GM12865 (cell line): ENCODE data around the gene KRTAP26-1.

Source experiments
- DNase-seq: peaks from one replicate; pipeline ENCODE4 v3.0.0; 2010; ENCODE audit warnings: low read depth
- H3K4me3 ChIP-seq: 2 replicates; pipeline ENCODE4 v1.5.1; 2011; ENCODE audit warnings: mild to moderate bottlenecking, low read depth, low read length, control low read depth
- TF ChIP-seq, protein P1 (sequence below): IDR thresholded peaks from 2 replicates; pipeline ENCODE4 v1.5.1; 2011; ENCODE audit warnings: low read length, control low read depth, low read depth, inconsistent platforms; ENCODE audit not compliant: insufficient read depth; ENCODE audit errors: missing control alignments

The KRTAP26-1 gene

DNA sequence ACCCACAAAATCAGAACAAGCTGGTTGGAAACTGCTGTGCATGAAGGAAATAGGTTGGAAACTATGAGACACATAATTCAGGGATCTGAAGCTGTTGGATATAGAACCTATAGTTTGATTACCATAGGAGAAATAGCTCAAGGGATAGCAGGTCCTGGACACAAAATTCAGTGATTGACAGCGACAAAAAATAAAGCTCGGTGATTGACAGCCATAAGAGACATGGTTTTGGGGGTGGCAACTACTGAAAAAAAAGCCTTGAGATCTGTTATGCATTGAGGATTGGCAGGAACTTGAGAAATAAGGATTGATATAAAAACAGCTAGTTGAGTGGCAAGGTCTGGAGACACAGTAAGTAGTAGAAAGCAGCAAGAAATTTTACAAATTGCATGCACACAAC lies 30.9 kb downstream of the KRTAP26-1 start, which contains the start of gene KRTAP25-1:
Gene KRTAP25-1 (minus strand): TSS at position 300 of the 400 bp plus-strand sequence. CDS start 24 bp downstream, at position 276.
- H3K4me3 ChIP-seq: no peak within 1 kb of the TSS
- TF ChIP-seq, protein P1, sequence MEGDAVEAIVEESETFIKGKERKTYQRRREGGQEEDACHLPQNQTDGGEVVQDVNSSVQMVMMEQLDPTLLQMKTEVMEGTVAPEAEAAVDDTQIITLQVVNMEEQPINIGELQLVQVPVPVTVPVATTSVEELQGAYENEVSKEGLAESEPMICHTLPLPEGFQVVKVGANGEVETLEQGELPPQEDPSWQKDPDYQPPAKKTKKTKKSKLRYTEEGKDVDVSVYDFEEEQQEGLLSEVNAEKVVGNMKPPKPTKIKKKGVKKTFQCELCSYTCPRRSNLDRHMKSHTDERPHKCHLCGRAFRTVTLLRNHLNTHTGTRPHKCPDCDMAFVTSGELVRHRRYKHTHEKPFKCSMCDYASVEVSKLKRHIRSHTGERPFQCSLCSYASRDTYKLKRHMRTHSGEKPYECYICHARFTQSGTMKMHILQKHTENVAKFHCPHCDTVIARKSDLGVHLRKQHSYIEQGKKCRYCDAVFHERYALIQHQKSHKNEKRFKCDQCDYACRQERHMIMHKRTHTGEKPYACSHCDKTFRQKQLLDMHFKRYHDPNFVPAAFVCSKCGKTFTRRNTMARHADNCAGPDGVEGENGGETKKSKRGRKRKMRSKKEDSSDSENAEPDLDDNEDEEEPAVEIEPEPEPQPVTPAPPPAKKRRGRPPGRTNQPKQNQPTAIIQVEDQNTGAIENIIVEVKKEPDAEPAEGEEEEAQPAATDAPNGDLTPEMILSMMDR: no peak
- no peak for DNase-seq

DNA sequence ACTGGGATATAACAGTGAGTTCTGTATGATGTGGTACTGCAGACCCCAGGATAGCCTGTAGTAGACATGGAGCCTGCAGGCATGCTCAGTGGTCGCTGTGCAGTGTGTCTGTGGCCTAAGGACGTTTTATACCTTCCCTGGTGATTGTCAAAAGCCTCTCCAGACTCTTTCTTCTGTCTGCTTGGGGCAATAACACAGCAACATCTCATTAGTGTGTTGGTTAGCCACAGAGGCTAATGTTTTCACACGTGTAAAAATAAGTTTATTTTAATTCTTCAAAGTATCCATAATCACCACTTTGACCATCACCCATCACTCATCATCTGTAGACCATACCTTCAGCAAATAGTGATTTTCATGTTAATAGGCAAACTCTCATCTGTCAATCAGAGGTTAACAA lies 37.3 kb downstream of the KRTAP26-1 start, which contains the start of gene KRTAP24-1:
Gene KRTAP24-1 (minus strand): TSS at position 101 of the 400 bp plus-strand sequence. CDS start 18 bp downstream, at position 83.
- TF ChIP-seq, protein P1: no peak
- DNase-seq: no peak
- H3K4me3 ChIP-seq: no peak within 1 kb of the TSS

DNA sequence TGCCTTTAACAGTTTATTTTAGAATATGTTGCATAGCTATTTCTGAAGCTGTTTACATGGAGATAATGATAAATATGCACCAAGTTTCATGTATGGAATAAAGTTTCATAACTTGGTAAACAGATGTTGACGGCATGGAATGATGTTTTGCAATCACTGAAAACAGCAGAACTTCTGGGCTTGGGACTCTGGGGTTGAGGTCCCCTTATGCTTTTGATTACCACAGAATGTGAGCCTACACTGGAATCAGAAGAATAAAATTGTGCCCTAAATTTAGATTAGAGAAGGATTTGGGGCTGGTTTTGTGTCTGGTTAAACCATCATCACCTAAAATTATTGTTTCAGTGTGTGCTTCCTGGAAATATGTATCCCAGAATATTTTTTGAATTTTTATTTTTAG lies 48.5 kb downstream of the KRTAP26-1 start:
- TF ChIP-seq, protein P1: no peak
- DNase-seq: no peak
- no peak overlapping the region for H3K4me3 ChIP-seq

DNA sequence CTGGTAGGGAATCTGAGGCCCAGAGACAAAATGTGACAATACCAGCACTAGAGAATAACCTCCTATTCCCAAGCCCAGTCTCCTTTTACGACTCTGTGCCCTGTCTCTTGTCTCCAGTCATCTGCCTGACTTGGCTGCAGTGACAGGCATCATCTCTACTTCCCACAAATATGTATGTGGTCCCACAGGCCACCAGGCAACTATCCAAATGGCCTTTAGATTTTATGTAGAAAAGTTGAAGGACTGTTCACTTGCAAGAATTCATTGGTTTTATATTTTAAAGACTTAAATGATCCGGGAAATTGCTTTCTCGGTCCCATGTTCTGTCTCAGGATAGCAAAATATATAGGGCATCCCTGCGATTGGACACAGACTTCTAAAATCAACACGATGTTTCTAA lies 49.0 kb downstream of the KRTAP26-1 start:
- DNase-seq: no peak
- TF ChIP-seq, protein P1: no peak
- no peak overlapping the region for H3K4me3 ChIP-seq

DNA sequence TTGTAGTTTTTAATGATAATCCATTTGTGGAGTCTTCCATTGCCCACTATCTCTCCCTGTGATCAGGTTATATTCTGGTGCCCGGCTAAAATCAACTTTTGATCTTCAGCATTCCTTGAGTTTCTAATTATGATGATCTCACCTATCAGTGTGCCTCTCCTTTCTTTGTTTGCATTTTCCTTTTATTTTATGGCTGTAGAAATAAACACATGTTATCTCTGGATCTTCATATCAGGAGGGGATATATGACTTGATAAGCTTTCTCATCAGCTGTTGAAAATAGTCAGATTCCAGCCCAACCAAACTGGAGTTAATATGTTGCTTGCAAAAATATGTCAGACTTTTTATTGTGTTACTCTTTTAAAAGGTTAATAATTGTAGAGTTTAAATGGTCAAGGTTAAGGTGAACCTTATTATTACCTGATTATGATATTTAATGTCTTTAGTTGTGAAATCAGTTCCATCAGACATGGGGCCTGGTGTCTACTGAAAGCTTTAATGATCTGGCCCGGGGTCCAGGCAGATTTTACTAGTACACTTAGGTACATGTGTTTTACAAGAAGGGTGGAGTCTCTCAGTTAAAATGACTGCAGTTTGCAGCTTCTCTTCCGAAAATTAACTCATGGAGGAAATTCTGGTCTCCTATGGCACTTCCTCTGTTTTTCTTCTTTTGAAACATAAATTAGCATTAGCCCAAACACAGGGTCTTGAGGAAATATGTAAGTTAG lies 50.1 kb downstream of the KRTAP26-1 start:
- TF ChIP-seq, protein P1: no peak
- no peak for DNase-seq
- no peak overlapping the region for H3K4me3 ChIP-seq
